ENCODE results near the gene SNF8. TPM values are rescaled to one million over a fixed set of nuclear protein-coding genes. Genes with fewer than 3 reads are reported as not detected.

The SNF8 gene
- total and polyA plus RNA-seq, 2 donors (not counting 3 experiments of a cell fraction or from before 2014, with no cell fraction given): 166 to 194 TPM

DNA sequence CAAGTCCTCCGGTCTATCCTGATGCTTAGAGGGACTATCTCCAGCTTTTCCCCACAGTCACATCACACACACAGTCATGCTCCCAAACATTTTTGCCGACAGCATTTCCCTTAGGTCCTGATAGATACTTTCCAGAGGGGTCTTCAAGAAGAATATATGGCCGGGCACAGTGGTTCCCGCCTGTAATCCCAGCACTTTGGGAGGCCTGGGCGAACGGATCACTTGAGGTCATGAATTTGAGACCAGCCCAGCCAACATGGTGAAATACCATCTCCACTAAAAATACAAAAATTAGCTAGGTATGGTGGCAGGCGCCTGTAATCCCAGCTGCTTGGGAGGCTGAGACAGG lies 28.1 kb upstream of the SNF8 start:
- Histone ChIP-seq H3K9ac (replicated peaks; ENCODE audit: extremely low read depth, insufficient read depth, low read length) (peak overlapping the region; percentile 41), H3K27ac (ENCODE audit: insufficient read depth, low read depth, low read length) (peak overlapping the region; percentile 81), H2AFZ (ENCODE audit: low read depth, low read length) (peak overlapping the region; percentile 72), H3K4me3 (replicated peaks in 1 of 3; ENCODE audit: insufficient read depth in 1 of 3, low read depth in 1 of 3, low read length in 3 of 3) (no peak overlapping the region), H3K9me1 (replicated peaks; ENCODE audit: control insufficient read depth, extremely low read depth, insufficient read depth, low read length) (no peaks in the 10 kb centered on the region), H3K36me3 (ENCODE audit: control insufficient read depth in 2 of 2, extremely low read depth in 1 of 2, insufficient read depth in 2 of 2, low read length in 2 of 2) (no peaks in the 10 kb centered on the region), H3K4me1 (ENCODE audit: control insufficient read depth, extremely low read depth, insufficient read depth, low read length) (peaks cover 15% of the 10 kb centered on the region), H3K4me2 (ENCODE audit: insufficient read depth, low read length) (peak overlapping the region; percentile 70), H3K27me3 (ENCODE audit: control insufficient read depth in 2 of 2, insufficient read depth in 2 of 2, low read length in 2 of 2) (peaks cover 2% of the 10 kb centered on the region in 2 experiments), H3K9me3 (replicated peaks; ENCODE audit: control insufficient read depth, insufficient read depth, low read length) (no peaks in the 10 kb centered on the region), H3K79me2 (ENCODE audit: control insufficient read depth, insufficient read depth, low read length) (no peaks in the 10 kb centered on the region), H4K20me1 (replicated peaks; ENCODE audit: control insufficient read depth, extremely low read depth, insufficient read depth, low read length) (no peaks in the 10 kb centered on the region)
- no peak for TF ChIP-seq FOS (IDR thresholded peaks at IDR 0.05; ENCODE audit: borderline replicate concordance, insufficient read depth, low read length)
- no peak for DNase-seq (ENCODE audit: low read depth, low spot score)
- intact Hi-C loops (cut with micrococcal nuclease) (loop anchor here (1.0 to 2.0 kb wide), 2 partner anchors 22 to 80 kb away; partner anchors contain the start of gene ATP5MC1), dilution Hi-C loops (cut with MboI; ENCODE audit: extremely low pct_ligation_motif_present, low sequenced_read_pairs) (no loop called here)
- no peak for FAIRE-seq
- ChIA-PET POLR2A (interaction anchor here (0.7 to 1.4 kb wide), 2 partner anchors 28 to 57 kb away, joined by 3 to 4 read pairs; partner anchors contain the start of gene SNF8), CTCF (interaction anchor here (0.6 to 4.5 kb wide), 8 partner anchors 11 to 63 kb away, joined by 3 to 26 read pairs (median 4); no protein-coding TSS in a partner anchor)
- TSS peak; percentile 27 for BruUV-seq (replicated peaks)

DNA sequence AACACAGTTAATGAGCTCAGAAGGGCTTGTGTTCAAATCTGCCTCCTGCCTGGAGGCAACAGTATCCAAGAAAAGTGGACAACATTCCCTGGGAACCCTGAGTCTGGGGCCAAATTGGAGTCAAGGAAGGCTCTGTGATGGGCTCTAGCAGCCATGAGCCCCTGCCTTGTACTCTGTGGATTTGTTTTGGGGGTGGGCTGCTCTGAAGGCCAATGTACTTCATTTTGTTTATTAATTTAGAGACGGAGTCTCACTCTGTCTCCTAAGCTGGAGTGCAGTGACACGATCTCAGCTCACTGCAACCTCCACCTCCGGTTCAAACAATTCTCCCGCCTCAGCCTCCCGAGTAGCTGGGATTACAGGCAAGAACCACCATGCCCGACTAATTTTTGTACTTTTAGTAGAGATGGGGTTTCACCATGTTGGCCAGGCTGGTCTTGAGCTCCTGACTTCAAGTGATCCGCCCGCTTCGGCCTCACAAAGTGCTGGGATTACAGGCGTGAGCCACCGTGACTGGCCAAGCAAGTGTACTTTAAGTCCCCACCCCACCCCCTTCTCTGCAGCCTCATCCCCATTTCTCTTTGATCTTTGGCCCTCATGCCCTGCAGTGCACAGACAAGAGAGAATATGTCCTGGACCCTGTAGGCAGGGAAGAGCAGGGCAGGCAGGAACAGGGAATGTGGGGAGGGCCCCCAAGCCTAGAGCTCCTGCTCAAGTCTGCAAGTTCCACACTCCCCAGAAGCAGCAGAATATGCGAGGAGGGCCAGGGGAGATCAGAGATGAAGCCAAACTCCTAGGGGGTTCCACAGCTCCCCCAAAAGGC lies 26.4 kb upstream of the SNF8 start:
- FAIRE-seq (no peak), DNase-seq (ENCODE audit: low read depth, low spot score) (no peak)
- Histone ChIP-seq H3K27ac (ENCODE audit: insufficient read depth, low read depth, low read length) (no peak overlapping the region), H3K9me1 (replicated peaks; ENCODE audit: control insufficient read depth, extremely low read depth, insufficient read depth, low read length) (no peaks in the 10 kb centered on the region), H3K36me3 (ENCODE audit: control insufficient read depth in 2 of 2, extremely low read depth in 1 of 2, insufficient read depth in 2 of 2, low read length in 2 of 2) (no peaks in the 10 kb centered on the region), H3K9me3 (replicated peaks; ENCODE audit: control insufficient read depth, insufficient read depth, low read length) (no peaks in the 10 kb centered on the region), H3K4me2 (ENCODE audit: insufficient read depth, low read length) (no peak overlapping the region), H3K4me3 (replicated peaks in 1 of 3; ENCODE audit: insufficient read depth in 1 of 3, low read depth in 1 of 3, low read length in 3 of 3) (no peak overlapping the region), H3K27me3 (ENCODE audit: control insufficient read depth in 2 of 2, insufficient read depth in 2 of 2, low read length in 2 of 2) (peaks cover 0 to under 1% of the 10 kb centered on the region in 2 experiments), H2AFZ (ENCODE audit: low read depth, low read length) (no peak overlapping the region), H4K20me1 (replicated peaks; ENCODE audit: control insufficient read depth, extremely low read depth, insufficient read depth, low read length) (no peaks in the 10 kb centered on the region), H3K4me1 (ENCODE audit: control insufficient read depth, extremely low read depth, insufficient read depth, low read length) (peaks cover 15% of the 10 kb centered on the region), H3K79me2 (ENCODE audit: control insufficient read depth, insufficient read depth, low read length) (no peaks in the 10 kb centered on the region), H3K9ac (replicated peaks; ENCODE audit: extremely low read depth, insufficient read depth, low read length) (no peak overlapping the region)
- CTCF ChIA-PET: interaction anchor here (1.0 to 4.5 kb wide), 3 partner anchors 10 to 62 kb away, joined by 3 to 26 read pairs (median 11); no protein-coding TSS in a partner anchor
- no TSS peak for BruUV-seq (replicated peaks)
- intact Hi-C loops (cut with micrococcal nuclease) (no loop called here), dilution Hi-C loops (cut with MboI; ENCODE audit: extremely low pct_ligation_motif_present, low sequenced_read_pairs) (no loop called here)
- TF ChIP-seq, protein P1, sequence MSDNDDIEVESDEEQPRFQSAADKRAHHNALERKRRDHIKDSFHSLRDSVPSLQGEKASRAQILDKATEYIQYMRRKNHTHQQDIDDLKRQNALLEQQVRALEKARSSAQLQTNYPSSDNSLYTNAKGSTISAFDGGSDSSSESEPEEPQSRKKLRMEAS (IDR thresholded peaks at IDR 0.05; ENCODE audit: insufficient read depth, insufficient read length): no peak
- TF ChIP-seq JUN (IDR thresholded peaks at IDR 0.05; ENCODE audit: borderline replicate concordance, insufficient read depth, insufficient read length, low read depth): no peak
- POLR2A ChIA-PET: no interaction called here
